PC-9 (cell line): ENCODE measurements around the gene STEAP3. TPM values are rescaled to one million over a fixed set of nuclear protein-coding genes. Genes with fewer than 3 reads are reported as not detected.

Experiments used
- BruUV-seq: library from RNA; stranded (reverse); fragments of 400-500 nt; replicated peaks from 2 replicates; lab custom pipeline; 2021; lab: Mats Ljungman, UMichigan
- CTCF ChIA-PET: fragments of 300-600 bp; sonication (Branson Sonifier 250); formaldehyde crosslinking; loops from one replicate; lab custom pipeline; 2022; ENCODE audit warnings: antibody characterized with exemption; lab: Charles Lee
- POLR2A ChIA-PET: fragments of 300-600 bp; sonication (Branson Sonifier 250); formaldehyde crosslinking; loops from one replicate; lab custom pipeline; 2022; ENCODE audit warnings: antibody characterized with exemption; ENCODE audit not compliant: unreplicated experiment; lab: Charles Lee
- DNase-seq, 2 experiments: peaks; one replicate each; pipeline versions ENCODE4 v3.0.0 to v3.0.0-alpha.2; 2015 to 2022; ENCODE audit warnings: mixed read lengths in 1 of 2
- H2AFZ ChIP-seq: fragments of 200-600 bp; sonication (generic); 2 replicates; pipeline ENCODE4 v1.8.1; 2017; ENCODE audit warnings: antibody characterized with exemption
- H3F3A ChIP-seq: fragments of 200-600 bp; sonication (generic); 2 replicates; pipeline ENCODE4 v1.8.1; 2017; ENCODE audit warnings: antibody characterized with exemption, mild to moderate bottlenecking, low read depth; ENCODE audit not compliant: insufficient read depth
- H3K27ac ChIP-seq: fragments of 200-600 bp; sonication (generic); 2 replicates; pipeline ENCODE4 v1.6.1; 2016; ENCODE audit warnings: mixed run types
- H3K27me3 ChIP-seq: fragments of 200-600 bp; sonication (generic); 2 replicates; pipeline ENCODE4 v1.6.1; 2016; ENCODE audit warnings: low read depth, mixed run types; ENCODE audit not compliant: insufficient read depth
- H3K36me3 ChIP-seq: fragments of 200-600 bp; sonication (generic); 2 replicates; pipeline ENCODE4 v1.6.1; 2016; ENCODE audit warnings: low read depth, mixed run types
- H3K4me1 ChIP-seq: fragments of 200-600 bp; sonication (generic); replicated peaks from 2 replicates; pipeline ENCODE4 v1.6.1; 2016; ENCODE audit warnings: mixed run types; ENCODE audit not compliant: insufficient read depth
- H3K4me2 ChIP-seq: fragments of 200-600 bp; sonication (generic); 2 replicates; pipeline ENCODE4 v1.6.1; 2017; ENCODE audit warnings: mixed run types
- H3K4me3 ChIP-seq: fragments of 200-600 bp; sonication (generic); 2 replicates; pipeline ENCODE4 v1.6.1; 2016; ENCODE audit warnings: mixed run types
- H3K79me2 ChIP-seq: fragments of 200-600 bp; sonication (generic); 2 replicates; pipeline ENCODE4 v1.6.1; 2017; ENCODE audit warnings: low read depth, mixed run types
- H3K9me2 ChIP-seq: fragments of 200-600 bp; sonication (generic); 2 replicates; pipeline ENCODE4 v1.8.1; 2017; ENCODE audit warnings: mild to moderate bottlenecking; ENCODE audit not compliant: insufficient read depth
- H3K9me3 ChIP-seq: fragments of 200-600 bp; sonication (generic); 2 replicates; pipeline ENCODE4 v1.8.1; 2016; ENCODE audit warnings: low read depth; ENCODE audit not compliant: insufficient read depth
- H4K20me1 ChIP-seq: fragments of 200-600 bp; sonication (generic); 2 replicates; pipeline ENCODE4 v1.8.1; 2017; ENCODE audit not compliant: insufficient read depth
- EZH2 ChIP-seq: fragments of 200-600 bp; sonication (generic); IDR thresholded peaks from 2 replicates; pipeline ENCODE4 v1.8.0; 2017; ENCODE audit warnings: antibody characterized with exemption, low read depth
- intact Hi-C: fragments of 100-400 bp; cut with micrococcal nuclease; formaldehyde crosslinking; loops from one replicate; pipeline ENCODE4 v1.10.0; 2022; ENCODE audit not compliant: unreplicated experiment
- total RNA-seq: library from RNA; stranded (reverse); gene quantifications from 2 replicates; pipeline ENCODE4 v1.2.3, GENCODE V29; 2021
- TF ChIP-seq, protein P1 (sequence below): fragments of 200-600 bp; sonication (generic); conservative IDR thresholded peaks from 2 replicates; pipeline ENCODE4 v1.6.1; 2017; ENCODE audit warnings: mixed run types, antibody characterized with exemption, mild to moderate bottlenecking, moderate library complexity

The STEAP3 gene
- total RNA-seq, 1 experiment from 2014 or later = 23.0 TPM

DNA sequence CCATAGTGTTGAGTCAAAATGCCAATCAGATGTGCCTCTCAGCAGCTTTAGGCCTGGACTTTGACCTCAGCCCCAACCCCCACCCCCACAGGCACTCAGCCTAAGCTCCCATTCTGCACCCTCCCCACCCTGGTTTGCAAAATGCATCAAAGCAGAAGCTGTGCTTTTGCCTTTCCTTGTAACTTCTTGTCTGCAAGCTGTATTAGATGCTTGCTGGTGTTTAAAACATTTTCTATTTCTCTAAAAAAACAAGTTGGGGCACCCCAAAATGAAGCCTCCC, 26.6 kb upstream of the STEAP3 start:
- intact Hi-C loops = no loop called here
- peak overlapping the region; percentile 32; the same call in 1 of the 2 replicates for H3K4me2 ChIP-seq
- CTCF ChIA-PET = interaction anchor here (0.6 kb wide), 1 partner anchor 11 kb away, joined by 4 read pairs; no protein-coding TSS in a partner anchor

DNA sequence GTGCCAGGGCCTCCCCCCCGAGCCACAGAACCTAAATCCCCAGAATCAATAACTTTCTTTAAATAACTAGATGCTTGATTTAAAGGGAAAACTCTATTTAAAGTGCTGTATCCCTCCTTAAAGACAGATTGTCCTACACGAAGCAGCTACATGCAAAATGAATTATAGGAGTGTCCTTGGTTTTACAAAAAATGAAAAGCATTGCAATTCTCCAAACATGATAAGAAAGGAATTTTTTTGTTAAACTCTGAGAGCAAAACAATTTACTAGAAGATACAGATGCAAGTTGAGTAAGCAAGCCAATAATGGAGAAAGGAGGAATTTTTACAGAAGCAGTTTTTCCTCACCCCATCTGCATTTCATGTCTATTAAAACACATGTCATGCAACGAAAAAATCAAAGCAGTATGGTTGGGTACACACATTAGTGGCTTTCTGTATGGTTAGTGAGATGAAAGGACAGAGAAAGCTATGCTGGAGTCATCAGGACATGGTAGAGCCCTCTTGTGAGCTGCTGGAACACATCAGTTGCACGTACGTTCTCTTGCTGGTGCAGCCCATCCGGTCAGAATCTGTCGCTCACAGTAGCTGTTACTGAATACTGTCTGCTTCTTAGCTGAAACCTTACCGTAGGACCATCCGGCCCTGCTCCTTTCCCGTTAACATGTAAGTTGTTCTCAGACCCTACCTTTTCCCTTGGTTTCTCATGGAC, 25.9 kb upstream of the STEAP3 start:
- H2AFZ ChIP-seq = no peak overlapping the region
- H3K79me2 ChIP-seq = no peaks in the 10 kb centered on the region
- peaks cover 43% of the 10 kb centered on the region for H3K4me1 ChIP-seq
- H3K4me2 ChIP-seq = 0 out of 2 replicates have a peak overlapping the region, but pooled peaks have one; percentile 13
- H3F3A ChIP-seq = peaks cover 8% of the 10 kb centered on the region; the same call in 1 of the 2 replicates
- H3K9me3 ChIP-seq = no peaks in the 10 kb centered on the region
- ChIA-PET POLR2A (interaction anchor here (0.6 kb wide), 1 partner anchor 314 kb away, joined by 3 read pairs; no protein-coding TSS in a partner anchor), CTCF (interaction anchor here (0.6 kb wide), 2 partner anchors 11 to 928 kb away, joined by 3 to 4 read pairs; no protein-coding TSS in a partner anchor)
- no peaks in the 10 kb centered on the region for H3K36me3 ChIP-seq
- H4K20me1 ChIP-seq = no peaks in the 10 kb centered on the region
- H3K27me3 ChIP-seq = no peaks in the 10 kb centered on the region
- no peak overlapping the region for H3K4me3 ChIP-seq
- BruUV-seq = no TSS peak
- no peaks in the 10 kb centered on the region for H3K9me2 ChIP-seq
- intact Hi-C loops = no loop called here
- no peak for DNase-seq
- TF ChIP-seq EZH2 = no peak
- no peak overlapping the region for H3K27ac ChIP-seq

More for the DNA sequence above, 26.6 kb upstream of the STEAP3 start:
- no TSS peak for BruUV-seq
- Histone ChIP-seq H3K4me3 (no peak overlapping the region), H3K27ac (no peak overlapping the region), H3F3A (peaks cover 8% of the 10 kb centered on the region; the same call in 1 of the 2 replicates), H2AFZ (no peak overlapping the region), H3K36me3 (no peaks in the 10 kb centered on the region), H4K20me1 (no peaks in the 10 kb centered on the region), H3K79me2 (no peaks in the 10 kb centered on the region), H3K27me3 (no peaks in the 10 kb centered on the region), H3K4me1 (peaks cover 37% of the 10 kb centered on the region), H3K9me3 (no peaks in the 10 kb centered on the region), H3K9me2 (no peaks in the 10 kb centered on the region)
- TF ChIP-seq, protein P1, sequence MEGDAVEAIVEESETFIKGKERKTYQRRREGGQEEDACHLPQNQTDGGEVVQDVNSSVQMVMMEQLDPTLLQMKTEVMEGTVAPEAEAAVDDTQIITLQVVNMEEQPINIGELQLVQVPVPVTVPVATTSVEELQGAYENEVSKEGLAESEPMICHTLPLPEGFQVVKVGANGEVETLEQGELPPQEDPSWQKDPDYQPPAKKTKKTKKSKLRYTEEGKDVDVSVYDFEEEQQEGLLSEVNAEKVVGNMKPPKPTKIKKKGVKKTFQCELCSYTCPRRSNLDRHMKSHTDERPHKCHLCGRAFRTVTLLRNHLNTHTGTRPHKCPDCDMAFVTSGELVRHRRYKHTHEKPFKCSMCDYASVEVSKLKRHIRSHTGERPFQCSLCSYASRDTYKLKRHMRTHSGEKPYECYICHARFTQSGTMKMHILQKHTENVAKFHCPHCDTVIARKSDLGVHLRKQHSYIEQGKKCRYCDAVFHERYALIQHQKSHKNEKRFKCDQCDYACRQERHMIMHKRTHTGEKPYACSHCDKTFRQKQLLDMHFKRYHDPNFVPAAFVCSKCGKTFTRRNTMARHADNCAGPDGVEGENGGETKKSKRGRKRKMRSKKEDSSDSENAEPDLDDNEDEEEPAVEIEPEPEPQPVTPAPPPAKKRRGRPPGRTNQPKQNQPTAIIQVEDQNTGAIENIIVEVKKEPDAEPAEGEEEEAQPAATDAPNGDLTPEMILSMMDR = no peak
- POLR2A ChIA-PET = no interaction called here
- no peak for DNase-seq

DNA sequence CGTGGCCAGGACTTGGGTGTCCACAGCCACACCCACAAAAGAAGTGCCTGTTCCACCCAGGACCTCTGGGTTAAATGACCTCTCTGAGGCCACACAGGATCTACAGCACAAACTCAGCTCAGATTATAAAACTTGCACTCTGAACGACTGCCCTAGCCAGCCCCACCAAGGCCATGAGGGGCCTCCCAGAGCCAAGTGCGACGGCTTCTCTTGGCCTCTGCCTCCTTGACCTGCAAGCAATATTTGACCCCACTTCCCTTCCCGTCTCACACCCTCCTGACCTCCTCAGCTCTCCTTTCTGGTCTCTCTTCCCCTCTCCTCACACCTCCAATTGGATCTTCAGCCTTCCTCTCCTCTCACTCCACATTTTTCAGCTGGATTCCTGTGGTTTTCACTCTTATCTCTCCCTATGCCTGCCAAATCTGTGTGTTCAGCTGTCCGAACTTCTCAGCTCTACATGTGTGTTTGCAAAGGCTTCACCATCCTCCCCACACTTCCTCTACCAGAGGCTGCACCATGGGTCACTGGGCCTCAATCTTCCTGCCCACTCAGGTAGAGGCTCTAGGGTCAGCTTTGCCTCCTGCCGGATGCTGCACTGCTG, 25.3 kb upstream of the STEAP3 start:
- H3K36me3 ChIP-seq = no peaks in the 10 kb centered on the region
- intact Hi-C loops = no loop called here
- ChIA-PET CTCF (interaction anchor here (0.6 kb wide), 1 partner anchor 929 kb away, joined by 3 read pairs; no protein-coding TSS in a partner anchor), POLR2A (interaction anchor here (0.6 kb wide), 1 partner anchor 315 kb away, joined by 3 read pairs; no protein-coding TSS in a partner anchor)
- no peak overlapping the region for H3K4me3 ChIP-seq
- H2AFZ ChIP-seq = no peak overlapping the region
- no peaks in the 10 kb centered on the region for H3K27me3 ChIP-seq
- H3K4me2 ChIP-seq = 0 out of 2 replicates have a peak overlapping the region, but pooled peaks have one; percentile 13
- TF ChIP-seq, protein P1 = no peak
- TF ChIP-seq EZH2 = no peak
- H3K4me1 ChIP-seq = peaks cover 50% of the 10 kb centered on the region
- peak; percentile 29 to 59 for DNase-seq
- no peaks in the 10 kb centered on the region for H3K79me2 ChIP-seq
- no peaks in the 10 kb centered on the region for H3K9me3 ChIP-seq
- H3K9me2 ChIP-seq = no peaks in the 10 kb centered on the region
- no TSS peak for BruUV-seq
- H3K27ac ChIP-seq = no peak overlapping the region
- H4K20me1 ChIP-seq = no peaks in the 10 kb centered on the region
- H3F3A ChIP-seq = peaks cover 8% of the 10 kb centered on the region; the same call in 1 of the 2 replicates
